ENCODE data around the gene DLK1. TPM values are rescaled to one million over a fixed set of nuclear protein-coding genes. Genes with fewer than 3 reads are reported as not detected.

The DLK1 gene
- total and polyA plus RNA-seq, 2 of the 13 experiments (the other 11 are each of a cell fraction or from before 2014, with no cell fraction given): 95.5 to 312 TPM

- Histone ChIP-seq H3K9ac (ENCODE audit: insufficient read depth, low read depth, low read length) (no peak overlapping the region), H3K36me3 (replicated peaks in 1 of 2; ENCODE audit: control insufficient read depth in 1 of 2, insufficient read depth in 2 of 2, low read length in 2 of 2) (no peaks in the 10 kb centered on the region), H4K20me1 (ENCODE audit: insufficient read depth, low read length) (no peaks in the 10 kb centered on the region), H3K27ac (ENCODE audit: extremely low read length, insufficient read depth, low read length) (peak overlapping the region; percentile 47), H3K27me3 (ENCODE audit: control insufficient read depth in 1 of 2, insufficient read depth in 2 of 2, low read length in 2 of 2) (no peaks in the 10 kb centered on the region), H3K4me2 (ENCODE audit: low read depth, low read length) (peak overlapping the region; percentile 14; the same call in 1 of the 2 replicates), H3K4me1 (ENCODE audit: insufficient read depth, low read length) (peaks cover 27% of the 10 kb centered on the region), H2AFZ (ENCODE audit: low read length) (no peak overlapping the region), H3K4me3 (replicated peaks in 1 of 3; ENCODE audit: insufficient read depth in 1 of 3, low read depth in 2 of 3, low read length in 3 of 3) (no peak overlapping the region), H3K9me3 (ENCODE audit: low read length) (no peaks in the 10 kb centered on the region), H3K79me2 (ENCODE audit: insufficient read depth, low read length) (no peaks in the 10 kb centered on the region)
- peak; percentile 75 for ATAC-seq
- in situ Hi-C loops (cut with HindIII; ENCODE audit: extremely low pct_ligation_motif_present, low pct_unique_long_range_greater_than_20kb) (no loop called here), intact Hi-C loops (cut with micrococcal nuclease; ENCODE audit: unreplicated experiment) (no loop called here)
- peak; percentile 74 for FAIRE-seq
- ChIA-PET CTCF (ENCODE audit: low intra/inter-chr PET ratio, low total read pairs) (no interaction called here), POLR2A (interaction anchor here (0.8 to 3.7 kb wide), 5 partner anchors 9 to 60 kb away, joined by 3 to 43 read pairs (median 9); no protein-coding TSS in a partner anchor)
- 41% methylated on average over 5 of the region's 5 CpGs for WGBS (ENCODE audit: low lambda C conversion rate)
- no TSS peak for BruUV-seq (replicated peaks)
- peak; percentile 77 for DNase-seq (ENCODE audit: low spot score)
- TF ChIP-seq HDAC2 (CRISPR knock-in tag; IDR thresholded peaks at IDR 0.05): peak; percentile 50; the same call in 1 of the 2 replicates
- TF ChIP-seq THRA (CRISPR knock-in tag; IDR thresholded peaks at IDR 0.05; ENCODE audit: borderline replicate concordance): peak; percentile 43; the same call in 1 of the 2 replicates
- peak in 1 of 2 experiments; percentile 82; a peak in 2 of 4 replicates for TF ChIP-seq EP300 (IDR thresholded peaks at IDR 0.05; ENCODE audit: low read depth in 2 of 2, low read length in 2 of 2)
- peak; percentile 74; the same call in 1 of the 2 replicates for TF ChIP-seq EP300 (CRISPR knock-in tag; IDR thresholded peaks at IDR 0.05; ENCODE audit: borderline replicate concordance)
- no peak for TF ChIP-seq NONO (IDR thresholded peaks at IDR 0.05)
- 0 out of 2 replicates have a peak, but pooled peaks have one; percentile 28 for TF ChIP-seq NONO (CRISPR knock-in tag; conservative IDR thresholded peaks at IDR 0.05)
- TF ChIP-seq ELF3 (CRISPR knock-in tag; IDR thresholded peaks at IDR 0.05): peak; percentile 86
- no peak for TF ChIP-seq ZNF629 (CRISPR knock-in tag; conservative IDR thresholded peaks at IDR 0.05)
- no peak for TF ChIP-seq CHCHD3 (CRISPR knock-in tag; IDR thresholded peaks at IDR 0.05)
- no peak for TF ChIP-seq GTF3A (CRISPR knock-in tag; conservative IDR thresholded peaks at IDR 0.05)
- TF ChIP-seq ZNF12 (CRISPR knock-in tag; IDR thresholded peaks at IDR 0.05): peak; percentile 71
- no peak for TF ChIP-seq MXI1 (IDR thresholded peaks at IDR 0.05; ENCODE audit: borderline replicate concordance, low read depth, low read length)
- peak; percentile 70; the same call in 1 of the 2 replicates for TF ChIP-seq RXRB (CRISPR knock-in tag; IDR thresholded peaks at IDR 0.05; ENCODE audit: borderline replicate concordance)
- 0 out of 2 replicates have a peak, but pooled peaks have one; percentile 20 for TF ChIP-seq NR2F6 (IDR thresholded peaks at IDR 0.05)
- peak; percentile 38; the same call in 1 of the 2 replicates for TF ChIP-seq NR2F6 (CRISPR knock-in tag; IDR thresholded peaks at IDR 0.05)
- 0 out of 2 replicates have a peak, but pooled peaks have one; percentile 37 for TF ChIP-seq EHMT2 (IDR thresholded peaks at IDR 0.05; ENCODE audit: borderline replicate concordance, low read depth, low read length)
- TF ChIP-seq ZBTB14 (CRISPR knock-in tag; IDR thresholded peaks at IDR 0.05): no peak
- no peak for TF ChIP-seq U2AF2 (IDR thresholded peaks at IDR 0.05; ENCODE audit: low read depth, low read length)
- peak; percentile 79 for TF ChIP-seq NCOA2 (CRISPR knock-in tag; IDR thresholded peaks at IDR 0.05)
- TF ChIP-seq CSRNP1 (CRISPR knock-in tag; IDR thresholded peaks at IDR 0.05): no peak
- TF ChIP-seq SMC3 (IDR thresholded peaks at IDR 0.05; ENCODE audit: low read length): 0 out of 2 replicates have a peak, but pooled peaks have one; percentile 10
- TF ChIP-seq DRAP1 (CRISPR knock-in tag; IDR thresholded peaks at IDR 0.05): peak; percentile 26; the same call in 1 of the 2 replicates
Measured at GRCh38 chr14:100762089-100762515, 35.4 kb downstream of the DLK1 start.
